Smooth muscle cell of the brain vasculature (primary cell): ENCODE data around the gene FLII.
"Not testable (repeated sequence)": the region's sequence is repeated elsewhere in the genome, so short reads cannot be mapped to it uniquely, and the experiment has no call there.

Experiments used
- DNase-seq: peaks from one replicate; pipeline ENCODE4 v3.0.0-alpha.2; 2012; ENCODE audit warnings: low read depth, low spot score

FLII gene

DNA sequence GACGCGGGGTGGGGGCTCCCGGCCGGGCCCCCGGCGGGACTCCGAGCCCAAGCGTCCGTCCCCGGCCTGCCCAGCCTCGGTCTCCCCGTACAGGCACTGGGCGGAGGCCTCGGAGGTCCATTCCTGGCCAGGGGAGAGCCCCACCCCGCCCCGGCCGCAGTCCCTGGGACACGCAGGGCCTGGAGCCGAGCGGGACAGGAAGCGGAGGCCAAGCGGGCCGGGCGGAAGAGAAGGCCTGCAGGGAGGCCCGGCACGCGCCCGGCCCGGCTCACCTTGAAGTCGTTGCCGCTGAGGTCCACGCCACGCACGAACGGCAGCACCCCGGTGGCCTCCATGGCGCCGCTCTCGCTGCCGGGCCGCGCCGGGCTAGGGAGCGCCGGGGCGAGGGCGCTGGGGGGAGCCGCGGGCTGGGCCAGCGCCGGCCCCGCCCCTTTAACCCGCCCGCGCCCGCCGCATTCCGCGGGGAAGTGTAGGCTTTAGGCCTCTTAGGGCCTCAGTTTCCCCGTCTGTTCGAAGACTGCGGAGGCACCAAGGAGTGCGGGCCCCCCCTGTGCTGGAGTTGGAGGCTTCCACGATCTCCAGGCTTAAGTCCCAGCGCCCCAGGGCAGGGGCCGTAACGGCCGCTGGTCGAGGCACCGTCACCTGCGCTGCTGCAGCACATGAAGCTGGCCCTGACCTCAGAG lies at the start of gene FLII:
Gene FLII (minus strand): TSS at position 383 of the 683 bp plus-strand sequence. CDS start 48 bp downstream, at position 335.
- no peak for DNase-seq

DNA sequence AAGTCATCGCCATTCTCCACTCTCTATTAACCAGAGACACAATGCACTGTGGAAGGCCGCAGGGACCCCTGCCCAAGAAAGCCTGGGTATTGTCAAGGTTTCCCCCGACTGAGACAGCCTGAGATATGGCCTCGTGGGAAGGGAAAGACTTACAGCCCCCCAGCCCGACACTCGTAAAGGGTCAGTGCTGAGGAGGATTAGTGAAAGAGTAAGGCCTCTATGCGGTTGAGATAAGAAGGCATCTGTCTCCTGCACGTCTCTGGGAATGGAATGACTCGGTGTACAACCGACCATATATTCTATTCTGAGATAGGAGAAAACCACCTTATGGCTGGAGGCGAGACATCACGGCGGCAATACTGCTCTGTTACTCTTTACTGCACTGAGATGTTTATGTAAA lies 44.7 kb upstream of the FLII start:
- not testable (repeated sequence) for DNase-seq

DNA sequence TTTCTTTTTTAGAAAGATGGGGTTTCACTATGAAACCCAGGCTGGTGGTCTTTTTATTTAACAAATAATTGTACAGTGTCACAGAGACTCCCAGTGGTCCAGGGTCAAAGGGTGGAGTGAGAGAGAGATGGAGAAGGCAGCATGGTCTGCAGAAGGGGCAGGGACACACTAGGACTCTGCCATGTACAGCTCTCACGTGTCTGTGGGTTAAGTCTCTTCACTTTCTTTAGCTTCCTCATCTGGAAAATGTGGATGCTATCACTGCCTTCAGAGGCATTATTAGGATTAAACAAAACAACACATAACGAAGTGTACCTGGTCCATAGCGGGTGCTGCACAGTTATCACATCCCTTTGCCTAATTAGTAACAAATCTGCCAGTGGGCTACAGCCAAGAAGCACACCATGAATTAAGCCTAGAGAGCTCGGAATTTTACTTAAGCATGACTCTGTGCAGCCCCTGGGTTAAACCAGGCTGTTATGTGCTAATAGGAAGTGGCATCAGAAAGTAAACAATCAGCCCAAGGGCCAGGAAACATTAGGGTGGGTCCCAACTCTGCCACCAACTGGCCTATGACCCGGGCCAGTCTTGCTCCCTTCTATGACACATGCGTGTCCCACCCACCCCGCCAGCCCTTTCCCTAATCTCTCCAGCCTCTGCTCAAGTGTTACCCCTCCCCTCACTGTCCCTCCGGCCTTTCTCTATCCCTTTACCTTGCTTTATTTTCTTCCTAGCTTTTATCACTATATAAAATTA lies 42.4 kb upstream of the FLII start:
- DNase-seq = no peak

GRCh38 chr17:18298061-18298460 lies 39.5 kb upstream of the FLII start:
- not testable (repeated sequence) for DNase-seq

- DNase-seq = no peak
Observed at GRCh38 chr17:18291718-18292540, 33.4 kb upstream of the FLII start.

GRCh38 chr17:18285296-18285695 lies 26.8 kb upstream of the FLII start:
- DNase-seq = no peak

- DNase-seq = no peak
Observed at GRCh38 chr17:18281788-18282187, 23.2 kb upstream of the FLII start.

- DNase-seq = no peak
Observed at GRCh38 chr17:18280766-18281371, 22.3 kb upstream of the FLII start.

DNA sequence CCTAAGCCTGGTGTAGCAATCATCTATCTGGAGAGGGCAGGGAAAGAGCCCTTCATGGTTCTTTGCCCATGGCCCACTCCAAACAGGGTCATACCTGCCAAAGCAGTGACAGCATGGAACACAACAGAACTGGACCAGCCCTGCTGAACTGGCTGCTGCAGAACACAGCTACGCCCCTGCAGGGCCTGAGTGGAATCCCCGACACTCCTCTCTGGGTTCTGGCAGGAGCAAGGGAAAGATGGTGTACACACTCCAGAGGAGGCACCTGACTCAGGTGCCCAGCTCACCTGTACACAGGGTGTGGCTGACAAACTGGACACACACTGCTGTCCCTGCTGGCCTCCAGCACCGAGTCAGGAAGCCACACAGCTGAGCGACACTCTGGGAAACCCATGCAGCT lies 21.7 kb upstream of the FLII start:
- no peak for DNase-seq

DNA sequence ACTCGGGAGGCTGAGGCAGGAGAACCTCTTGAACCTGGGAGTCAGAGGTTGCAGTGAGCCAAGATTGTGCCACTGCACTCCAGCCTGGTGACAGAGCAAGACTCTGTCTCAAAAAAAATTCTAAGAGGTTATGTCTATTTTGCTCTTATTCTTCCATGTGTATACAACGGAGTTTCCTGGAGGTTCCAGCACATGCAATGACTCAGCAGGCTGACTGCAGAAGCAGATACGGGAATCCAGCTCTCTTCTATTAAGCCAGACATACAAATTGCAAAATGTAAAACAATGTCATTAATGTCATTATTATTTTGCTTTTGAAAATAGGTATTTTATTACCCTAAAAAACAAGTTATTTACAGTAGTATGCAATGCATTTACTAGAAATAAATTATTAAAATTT lies 20.3 kb upstream of the FLII start:
- no peak for DNase-seq

DNA sequence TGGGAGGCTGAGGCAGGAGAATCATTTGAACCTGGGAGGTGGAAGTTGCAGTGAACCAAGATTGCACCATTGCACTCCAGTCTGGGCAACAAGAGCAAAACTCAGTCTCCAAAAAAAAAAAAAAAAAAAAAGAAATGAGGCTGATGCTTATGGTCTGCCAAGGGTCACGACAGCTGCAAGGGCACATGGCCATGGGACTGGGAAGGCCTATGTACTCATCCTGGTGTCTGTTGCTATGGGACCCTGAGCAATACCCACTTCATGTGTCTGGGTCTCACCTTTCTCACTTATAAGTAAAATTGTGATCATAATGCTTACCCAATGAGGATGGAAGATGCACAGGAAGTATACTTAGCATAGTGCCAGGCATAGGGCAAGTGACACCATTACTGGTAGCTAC lies 18.5 kb upstream of the FLII start:
- no peak for DNase-seq

- no peak for DNase-seq
Observed at GRCh38 chr17:18270046-18270931, 11.8 kb upstream of the FLII start.

- DNase-seq = no peak
Observed at GRCh38 chr17:18267927-18268711, 9.6 kb upstream of the FLII start.

DNA sequence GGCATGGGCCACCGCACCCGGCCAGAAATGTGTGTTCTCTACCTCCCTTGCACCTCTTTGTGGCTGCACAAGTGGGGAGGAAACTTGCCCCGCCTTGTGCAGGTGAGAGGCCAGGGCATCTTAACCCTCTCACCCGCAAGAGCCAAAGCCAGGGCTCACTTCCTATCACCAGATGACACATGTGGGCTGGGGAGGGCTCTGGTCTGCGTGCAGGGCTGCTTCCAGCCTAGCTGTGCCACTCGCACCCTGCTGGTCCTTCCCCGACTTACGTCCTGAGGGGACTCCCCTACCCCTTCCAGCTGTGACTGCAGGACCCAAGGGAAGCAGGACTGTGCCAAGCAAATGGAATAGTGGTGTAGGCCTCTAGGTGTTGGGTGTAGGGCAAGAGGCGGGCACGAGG lies 8.8 kb upstream of the FLII start:
- no peak for DNase-seq

DNA sequence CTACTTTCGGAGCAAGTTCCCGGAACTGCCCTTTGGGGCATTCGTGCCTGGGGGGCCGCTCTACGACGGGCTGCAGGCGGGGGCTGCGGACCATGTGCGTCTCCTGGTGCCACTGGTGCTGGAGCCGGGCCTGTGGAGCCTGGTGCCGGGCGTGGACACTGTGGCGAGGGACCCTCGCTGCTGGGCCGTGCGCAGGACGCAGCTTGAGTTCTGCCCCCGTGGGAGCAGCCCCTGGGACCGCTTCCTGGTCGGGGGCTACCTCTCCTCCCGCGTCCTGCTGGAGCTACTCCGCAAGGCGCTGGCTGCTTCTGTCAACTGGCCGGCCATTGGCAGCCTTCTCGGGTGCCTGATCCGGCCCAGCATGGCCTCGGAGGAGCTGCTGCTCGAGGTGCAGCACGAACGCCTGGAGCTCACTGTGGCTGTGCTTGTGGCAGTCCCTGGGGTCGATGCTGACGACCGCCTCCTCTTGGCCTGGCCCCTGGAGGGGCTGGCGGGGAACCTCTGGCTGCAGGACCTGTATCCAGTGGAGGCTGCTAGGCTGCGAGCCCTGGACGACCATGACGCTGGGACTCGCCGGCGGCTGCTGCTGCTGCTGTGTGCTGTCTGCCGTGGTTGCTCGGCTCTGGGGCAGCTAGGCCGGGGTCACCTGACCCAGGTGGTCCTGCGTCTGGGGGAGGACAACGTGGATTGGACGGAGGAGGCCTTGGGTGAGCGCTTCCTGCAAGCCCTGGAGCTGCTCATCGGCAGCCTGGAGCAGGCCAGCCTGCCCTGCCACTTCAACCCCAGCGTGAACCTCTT lies 5.5 kb upstream of the FLII start:
- no peak for DNase-seq

GRCh38 chr17:18262641-18263040 lies 4.1 kb upstream of the FLII start:
- no peak for DNase-seq

DNA sequence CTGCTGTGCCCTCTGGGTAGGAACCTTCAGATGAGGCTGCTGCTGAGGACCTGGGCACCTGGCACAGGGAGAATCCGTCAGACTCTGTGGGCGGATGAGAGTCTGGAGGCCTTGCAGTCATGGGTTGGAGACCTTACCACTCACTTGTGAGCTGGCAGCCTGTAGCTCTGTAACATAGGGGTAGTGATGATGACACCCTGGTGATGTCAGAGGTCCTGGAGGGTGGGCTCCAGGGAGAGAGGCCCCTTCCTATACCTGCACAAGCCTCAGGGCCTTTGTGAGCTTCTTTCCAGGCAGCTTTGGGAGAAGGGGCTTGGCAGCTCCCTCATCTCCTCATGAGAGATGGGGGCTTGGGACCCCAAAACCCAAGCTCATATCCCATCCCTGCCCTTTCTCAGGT lies 3.6 kb upstream of the FLII start:
- no peak for DNase-seq

DNA sequence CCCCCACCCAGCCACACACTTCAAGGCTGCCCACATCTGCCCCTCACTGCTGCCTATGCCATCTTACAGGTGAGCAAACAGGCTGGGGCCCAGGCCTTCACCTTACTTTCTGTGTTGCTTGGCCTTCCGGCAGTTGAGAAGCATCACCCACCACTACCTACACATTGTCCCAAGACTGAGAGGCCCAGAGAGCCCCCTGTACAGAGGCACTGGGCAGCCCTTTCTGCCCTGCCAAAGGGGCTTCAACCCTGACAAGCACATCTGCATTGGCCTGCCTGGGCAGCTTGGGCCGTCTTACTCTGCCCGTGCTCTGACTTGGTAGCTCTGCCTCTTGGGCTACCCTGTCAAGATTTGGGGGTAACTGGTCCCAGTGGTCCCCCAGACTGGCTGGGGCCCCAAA lies 3.1 kb upstream of the FLII start:
- DNase-seq = no peak

DNA sequence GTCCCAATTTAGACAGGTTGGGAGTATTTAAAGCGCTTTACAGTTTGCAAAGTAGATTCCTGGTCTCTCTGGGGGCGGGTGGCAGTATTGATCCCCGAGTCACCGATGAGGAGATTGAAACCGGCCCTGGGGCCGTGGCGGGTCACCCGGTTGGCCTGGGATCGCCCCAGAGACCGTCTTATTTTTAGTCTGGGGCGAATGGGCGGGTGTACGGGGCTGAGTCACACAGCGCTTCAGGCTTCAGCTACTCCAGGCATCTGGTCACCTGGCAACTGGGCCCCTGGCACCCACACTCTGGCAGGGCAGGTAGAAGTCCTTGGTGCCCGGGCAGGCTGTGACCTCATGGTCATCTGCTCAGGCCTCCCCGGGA lies 2.6 kb upstream of the FLII start:
- DNase-seq = no peak
